Measurements from ENCODE around the gene OGFRL1.
A peak's percentile ranks its signal among the peaks of the same experiment; 100 is the strongest.
"Not testable (repeated sequence)": the region's sequence is repeated elsewhere in the genome, so short reads cannot be mapped to it uniquely, and the experiment has no call there.

OGFRL1 gene

DNA sequence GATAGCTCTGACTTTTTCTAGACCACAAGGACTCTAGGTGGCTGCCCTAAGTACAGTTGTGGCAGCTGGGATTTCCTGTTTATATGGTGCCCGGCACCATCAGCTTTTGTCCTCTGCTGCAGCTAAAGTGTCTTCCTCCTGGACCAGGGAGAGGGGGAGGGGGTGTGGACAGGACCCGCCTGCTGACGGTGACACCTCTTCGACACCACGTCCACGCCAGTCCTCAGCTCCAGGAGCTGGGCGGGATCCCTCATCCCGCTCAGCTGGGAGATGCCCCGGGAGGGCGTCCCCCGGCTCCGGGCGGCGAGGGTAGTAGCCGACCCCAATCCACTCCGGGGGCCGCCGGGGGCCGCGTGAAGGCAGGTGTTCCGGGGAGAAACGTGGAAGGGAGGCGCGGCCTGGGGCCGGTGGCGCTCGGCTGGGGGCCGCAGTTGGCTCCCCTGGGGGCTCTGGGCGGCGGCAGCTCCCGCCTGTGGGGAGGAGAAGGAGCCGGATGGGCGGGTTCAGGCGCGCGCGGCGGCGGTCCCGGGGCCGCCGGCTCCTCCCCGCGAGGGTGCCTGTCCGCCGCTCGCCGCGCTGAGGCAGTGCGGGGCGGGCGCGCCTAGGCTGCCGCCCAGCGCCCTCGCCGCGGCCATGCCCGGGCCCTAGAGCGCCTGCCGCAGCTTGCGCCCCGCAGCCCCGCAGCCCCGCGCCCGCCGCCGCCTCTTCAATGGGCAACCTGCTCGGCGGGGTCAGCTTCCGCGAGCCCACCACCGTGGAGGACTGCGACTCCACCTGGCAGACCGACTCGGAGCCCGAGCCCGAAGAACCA, at the start of gene OGFRL1:
OGFRL1 (plus strand) TSS at position 584 of the 811 bp plus-strand sequence; CDS start at position 710, 126 bp downstream.
- peak; percentile 24 for DNase-seq (ENCODE audit: low read depth)

- DNase-seq (ENCODE audit: low read depth), result no peak
Observed at GRCh38 chr6:71239694-71240093, 48.9 kb upstream of the OGFRL1 start.

GRCh38 chr6:71245265-71246049, 43.2 kb upstream of the OGFRL1 start:
- no peak for DNase-seq (ENCODE audit: low read depth)

- DNase-seq (ENCODE audit: low read depth), result no peak
Observed at GRCh38 chr6:71246596-71246995, 42.0 kb upstream of the OGFRL1 start.

DNA sequence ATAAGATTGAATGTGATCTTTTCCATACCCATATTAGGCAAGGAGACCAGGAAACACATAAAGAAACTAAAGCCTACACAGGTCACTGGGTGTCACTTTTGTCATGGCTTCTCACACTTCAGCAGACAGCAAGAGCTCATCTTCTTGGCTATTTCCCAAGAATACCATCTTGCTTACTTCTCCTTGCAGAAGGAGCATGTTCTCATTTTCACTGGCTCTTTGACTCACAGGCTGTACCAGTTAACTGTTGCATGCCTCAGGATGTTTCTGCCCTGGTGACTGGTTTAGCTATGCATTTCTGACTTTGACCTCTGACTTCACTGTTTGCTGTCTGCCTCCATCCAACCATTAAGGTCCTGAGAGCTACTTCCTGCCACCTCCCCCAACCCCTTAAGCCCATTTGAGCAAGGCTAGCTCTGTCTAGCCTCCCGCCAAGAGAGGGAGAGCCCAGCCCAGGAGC, 40.3 kb upstream of the OGFRL1 start:
- DNase-seq (ENCODE audit: low read depth), result no peak

- DNase-seq (ENCODE audit: low read depth), result no peak
Observed at GRCh38 chr6:71248878-71249544, 39.6 kb upstream of the OGFRL1 start.

GRCh38 chr6:71250099-71250602, 38.5 kb upstream of the OGFRL1 start:
- DNase-seq (ENCODE audit: low read depth), result no peak

- DNase-seq (ENCODE audit: low read depth), result no peak
Observed at GRCh38 chr6:71252410-71252809, 36.2 kb upstream of the OGFRL1 start.

GRCh38 chr6:71252960-71253359, 35.7 kb upstream of the OGFRL1 start:
- no peak for DNase-seq (ENCODE audit: low read depth)

GRCh38 chr6:71254323-71254722, 34.3 kb upstream of the OGFRL1 start:
- no peak for DNase-seq (ENCODE audit: low read depth)

DNA sequence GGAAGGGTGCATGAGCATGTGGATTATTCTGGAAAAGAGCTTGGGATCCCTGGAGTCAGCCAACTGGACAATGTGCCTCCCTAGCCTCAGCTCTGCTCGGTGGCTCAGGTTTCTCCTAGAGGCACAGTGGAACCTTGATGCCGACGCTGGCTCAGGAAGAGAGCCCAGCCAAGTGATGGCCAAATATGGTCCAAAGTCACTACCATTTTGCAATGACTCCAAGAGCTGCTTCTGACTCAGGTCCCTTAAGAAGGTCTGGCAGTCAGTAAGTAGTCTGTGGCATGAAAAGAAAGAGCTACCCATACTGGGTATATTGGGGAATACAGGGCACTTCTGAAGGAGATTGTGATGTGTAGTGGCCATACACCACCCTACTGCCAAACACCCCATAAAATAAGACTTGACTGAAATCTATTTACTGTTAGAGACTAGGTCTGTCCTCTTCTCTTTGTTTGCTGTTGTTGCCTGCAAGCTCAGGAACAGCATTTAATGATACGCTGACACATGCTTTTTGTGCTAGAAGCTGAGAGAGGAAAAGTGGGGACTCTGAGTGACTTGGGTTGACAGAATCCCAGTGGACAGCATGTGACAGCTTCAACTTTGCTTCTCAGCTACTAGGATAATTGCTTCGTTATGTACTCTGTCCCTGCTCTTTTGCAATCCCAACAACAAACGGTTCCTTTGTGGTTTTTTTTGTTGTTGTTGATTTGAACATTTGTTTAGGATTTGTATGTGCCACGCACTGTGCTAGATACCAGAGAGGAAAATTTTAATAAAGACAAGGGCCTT, 30.3 kb upstream of the OGFRL1 start:
- DNase-seq (ENCODE audit: low read depth), result no peak

DNA sequence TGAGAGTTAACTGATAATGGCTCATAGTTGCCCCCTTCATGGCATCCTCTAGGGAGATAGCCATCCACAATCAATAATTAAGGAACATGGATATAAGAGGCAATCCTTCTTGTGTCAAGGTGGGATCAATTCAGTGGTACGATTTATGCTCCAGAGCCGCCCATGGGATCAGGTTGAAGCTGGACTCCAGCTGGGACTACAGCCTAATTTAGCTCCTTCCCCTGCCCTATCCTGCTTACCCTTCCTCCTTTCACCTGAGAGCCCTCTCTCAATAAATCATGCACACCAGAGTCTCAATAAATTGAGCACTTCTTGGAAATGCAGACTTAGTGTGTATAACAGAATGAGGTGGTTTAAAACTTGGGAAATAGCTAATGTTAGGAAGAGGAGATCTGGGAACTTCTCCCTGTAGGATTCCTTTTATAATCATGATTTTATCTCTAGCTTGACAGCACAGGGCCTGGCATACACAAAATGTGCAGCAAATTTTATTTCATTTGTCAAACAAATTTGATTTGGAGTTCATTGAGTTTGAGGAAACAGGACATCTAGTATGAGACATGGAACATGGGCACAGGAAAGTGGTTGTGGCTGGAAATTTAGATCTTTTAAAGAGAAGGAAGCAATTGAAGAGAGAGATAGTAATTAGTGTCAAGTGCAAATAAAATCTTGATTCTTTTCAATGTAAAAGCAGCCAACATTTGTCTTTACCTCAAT, 28.6 kb upstream of the OGFRL1 start:
- no peak for DNase-seq (ENCODE audit: low read depth)

DNA sequence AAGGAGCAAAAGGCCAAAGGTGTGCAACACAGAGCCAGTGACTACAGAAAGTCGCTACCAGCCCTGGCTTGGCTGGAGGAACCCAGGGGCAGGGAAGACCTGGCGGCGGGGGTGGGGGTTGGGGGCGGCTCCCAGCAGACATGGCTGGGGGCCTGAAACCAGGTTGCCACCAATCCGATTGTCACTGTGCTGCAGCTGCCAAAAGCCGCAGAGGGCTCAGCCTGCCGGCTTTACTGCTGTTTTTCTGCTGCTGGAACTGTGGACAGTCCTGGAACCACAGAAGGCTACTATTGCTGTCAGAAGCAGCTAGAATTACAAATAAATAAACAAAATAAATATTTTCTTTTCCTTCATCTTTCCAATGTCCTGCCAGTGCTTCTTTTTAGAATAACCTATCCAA, 25.7 kb upstream of the OGFRL1 start:
- DNase-seq (ENCODE audit: low read depth), result no peak

GRCh38 chr6:71266392-71266791, 22.2 kb upstream of the OGFRL1 start:
- DNase-seq (ENCODE audit: low read depth), result not testable (repeated sequence)

- DNase-seq (ENCODE audit: low read depth), result no peak
Observed at GRCh38 chr6:71268735-71269437, 19.7 kb upstream of the OGFRL1 start.

- DNase-seq (ENCODE audit: low read depth), result no peak
Observed at GRCh38 chr6:71277926-71278600, 10.5 kb upstream of the OGFRL1 start.

- no peak for DNase-seq (ENCODE audit: low read depth)
Observed at GRCh38 chr6:71279321-71279720, 9.3 kb upstream of the OGFRL1 start.

DNA sequence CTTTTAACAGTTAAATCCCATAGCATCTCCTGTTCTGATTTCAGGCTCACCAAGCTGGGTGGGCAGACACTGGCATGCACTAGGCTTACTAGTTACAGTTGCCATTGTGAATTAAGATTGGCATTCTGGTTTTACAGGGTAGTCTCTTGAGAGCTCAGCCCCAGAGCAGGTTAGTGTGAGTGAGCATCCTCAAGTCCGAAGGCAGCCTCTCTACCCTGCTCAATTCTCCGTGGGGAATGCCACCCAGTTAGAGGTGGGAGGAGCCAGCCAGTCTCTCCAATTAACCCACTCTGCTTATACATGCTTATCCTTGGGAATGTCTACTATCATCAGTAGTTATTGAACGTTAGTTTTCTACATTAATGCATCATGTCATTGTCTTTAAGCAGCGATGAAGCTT, 8.9 kb upstream of the OGFRL1 start:
- DNase-seq (ENCODE audit: low read depth), result no peak

DNA sequence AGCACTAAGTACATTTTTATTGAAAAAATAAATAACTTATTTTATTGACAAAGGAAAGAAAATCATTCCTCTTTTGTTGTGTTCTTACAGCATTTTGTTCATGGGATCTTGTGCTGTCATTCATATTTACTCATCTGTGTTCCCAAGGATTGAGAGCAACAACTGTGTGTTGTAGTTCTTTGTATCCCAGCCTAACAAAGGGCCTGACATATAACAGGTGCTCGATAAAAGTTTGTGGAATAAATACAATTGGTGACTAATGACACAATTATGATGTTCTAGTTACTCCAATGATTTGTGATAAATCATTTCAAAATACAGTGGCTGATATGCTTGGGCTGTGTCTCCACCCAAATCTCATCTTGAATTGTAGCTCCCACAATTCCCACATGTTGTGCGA, 7.9 kb upstream of the OGFRL1 start:
- DNase-seq (ENCODE audit: low read depth), result no peak

- no peak for DNase-seq (ENCODE audit: low read depth)
Observed at GRCh38 chr6:71284785-71285184, 3.8 kb upstream of the OGFRL1 start.

All from stimulated activated CD8-positive, alpha-beta memory T cell treated with anti-CD3 and anti-CD28 coated beads, Interleukin-7, amount 100 ng/mL, for 24 hours (primary cell).